T-cell (primary cell): ENCODE data around the gene DSG1. TPM values are rescaled to one million over a fixed set of nuclear protein-coding genes. Genes with fewer than 3 reads are reported as not detected.

ENCODE experiments used
- ATAC-seq, 4 experiments: fragments of 200-7000 bp in 3 of 4; fragments of 150-1000 bp in 1 of 4; cut with Tn5 transposase; replicated peaks in 1 of 4; 1 replicate in 3 of 4; 2 replicates in 1 of 4; pipeline ENCODE4 v1.10.0; 2021; ENCODE audit warnings: moderate library complexity in 3 of 4, mild to moderate bottlenecking in 2 of 4, moderate number of reproducible peaks in 1 of 4
- CTCF ChIA-PET, 2 donors: fragments of 300-600 bp; sonication (Branson Sonifier 250); formaldehyde crosslinking; loops; one replicate each; lab custom pipeline; 2022; ENCODE audit warnings: antibody characterized with exemption in 2 of 2; lab: Charles Lee
- POLR2A ChIA-PET, 2 donors: fragments of 300-600 bp; sonication (Branson Sonifier 250); formaldehyde crosslinking; loops; one replicate each; lab custom pipeline; 2022; ENCODE audit warnings: antibody characterized with exemption in 2 of 2; lab: Charles Lee
- DNase-seq, 35 experiments: peaks; one replicate each; pipeline versions ENCODE4 v3.0.0 to v3.0.0-alpha.2; 2013 to 2023
- H3K27ac ChIP-seq: one replicate; pipeline ENCODE4 v1.5.1; 2013; ENCODE audit warnings: low read length
- H3K27me3 ChIP-seq, 2 experiments: replicated peaks in 1 of 2; 1 replicate in 1 of 2; 2 replicates in 1 of 2; pipeline versions ENCODE4 v1.6.1 to v1.7.0; 2013; ENCODE audit warnings: low read length in 1 of 2, mixed read lengths in 1 of 2; ENCODE audit not compliant: control insufficient read depth in 2 of 2, insufficient read depth in 2 of 2; ENCODE audit errors: extremely low read depth in 1 of 2
- H3K36me3 ChIP-seq, 2 donors: 1 replicate in 1 of 2; 2 replicates in 1 of 2; pipeline versions ENCODE4 v1.6.1 to v1.7.0; 2013; ENCODE audit warnings: low read length in 1 of 2; ENCODE audit not compliant: control insufficient read depth in 2 of 2, insufficient read depth in 1 of 2; ENCODE audit errors: extremely low read depth in 1 of 2
- H3K4me1 ChIP-seq, 2 experiments: 1 replicate in 1 of 2; 2 replicates in 1 of 2; pipeline versions ENCODE4 v1.6.1 to v1.7.0; 2013; ENCODE audit warnings: low read length in 2 of 2, mixed read lengths in 1 of 2; ENCODE audit not compliant: insufficient read depth in 2 of 2, control insufficient read depth in 1 of 2; ENCODE audit errors: extremely low read depth in 1 of 2
- H3K4me3 ChIP-seq, 2 donors: 1 replicate in 1 of 2; 2 replicates in 1 of 2; pipeline versions ENCODE4 v1.5.1 to v1.7.0; 2013; ENCODE audit warnings: mild to moderate bottlenecking in 2 of 2, low read length in 1 of 2, moderate library complexity in 1 of 2; ENCODE audit not compliant: control insufficient read depth in 1 of 2; ENCODE audit errors: extremely low read depth in 1 of 2
- H3K9me3 ChIP-seq: 2 replicates; pipeline ENCODE4 v1.7.0; 2013
- H3K27ac Mint-ChIP-seq, 2 donors: one replicate each; pipeline ENCODE4 v1.8.0; 2020 to 2021; ENCODE audit warnings: mild to moderate bottlenecking in 2 of 2, mixed read lengths in 2 of 2
- H3K27me3 Mint-ChIP-seq, 2 donors: one replicate each; pipeline ENCODE4 v1.8.0; 2021 to 2022; ENCODE audit warnings: mixed read lengths in 2 of 2
- H3K36me3 Mint-ChIP-seq: one replicate; pipeline ENCODE4 v1.8.0; 2021; ENCODE audit warnings: mixed read lengths
- H3K4me1 Mint-ChIP-seq, 3 donors: one replicate each; pipeline ENCODE4 v1.8.0; 2020 to 2022; ENCODE audit warnings: mixed read lengths in 3 of 3, mild to moderate bottlenecking in 1 of 3
- H3K4me3 Mint-ChIP-seq, 3 donors: one replicate each; pipeline ENCODE4 v1.8.0; 2020 to 2022; ENCODE audit warnings: mild to moderate bottlenecking in 3 of 3, mixed read lengths in 3 of 3, moderate library complexity in 3 of 3
- H3K9me3 Mint-ChIP-seq, 3 donors: one replicate each; pipeline ENCODE4 v1.8.0; 2020 to 2022; ENCODE audit warnings: mixed read lengths in 3 of 3
- WGBS: methylation state at CpG from one replicate; pipeline ENCODE4 v1.1.5; 2013; ENCODE audit warnings: missing lambda C conversion rate; ENCODE audit not compliant: insufficient coverage; 5-methylcytosine and 5-hydroxymethylcytosine counted together
- total RNA-seq, 35 experiments: library from RNA in 6 of 35; stranded (reverse) in 6 of 35; fragments of 120-200 nt in 1 of 35; gene quantifications; one replicate each; pipeline versions ENCODE4 v1.2.1 to v1.2.4 and lab custom pipeline; 2013 to 2026

Gene DSG1
- total RNA-seq, 5 donors from 2014 or later (not counting 1 experiment from before 2014, with no cell fraction given): not detected

DNA sequence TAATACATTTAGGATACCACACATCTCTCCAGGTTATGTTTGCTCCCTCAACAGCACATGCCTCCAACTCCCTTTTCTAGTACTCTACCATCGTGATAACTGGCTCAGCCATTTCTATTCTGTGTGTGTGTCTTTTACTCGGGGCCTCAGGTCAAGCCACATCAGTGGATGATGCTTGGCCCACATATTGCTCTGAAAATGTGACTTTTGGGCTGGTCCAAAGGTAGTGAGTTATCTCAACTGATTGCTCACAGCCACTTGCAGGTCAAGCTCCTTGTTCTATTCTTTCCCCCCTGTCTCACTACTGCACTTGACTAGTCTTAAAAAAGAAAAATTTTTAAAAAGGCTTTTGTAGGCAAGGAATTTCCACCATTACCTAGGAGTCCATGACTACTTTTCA is 64.1 kb downstream of the DSG1 start:
- ChIA-PET CTCF (no interaction called here), POLR2A (no interaction called here)
- WGBS: 83% methylated on average over 2 of the region's 2 CpGs
- H3K27me3 Mint-ChIP-seq: no peaks in the 10 kb centered on the region
- Histone ChIP-seq H3K36me3 (no peaks in the 10 kb centered on the region), H3K4me1 (no peaks in the 10 kb centered on the region), H3K4me3 (no peak overlapping the region), H3K27ac (no peak overlapping the region), H3K9me3 (no peaks in the 10 kb centered on the region), H3K27me3 (no peaks in the 10 kb centered on the region)
- no peak overlapping the region for H3K27ac Mint-ChIP-seq
- H3K9me3 Mint-ChIP-seq: peaks cover 1 to 3% (median 3%) of the 10 kb centered on the region in 3 donors
- no peak for ATAC-seq
- DNase-seq: no peak
- no peak overlapping the region for H3K4me3 Mint-ChIP-seq
- H3K36me3 Mint-ChIP-seq: no peaks in the 10 kb centered on the region
- no peaks in the 10 kb centered on the region for H3K4me1 Mint-ChIP-seq

DNA sequence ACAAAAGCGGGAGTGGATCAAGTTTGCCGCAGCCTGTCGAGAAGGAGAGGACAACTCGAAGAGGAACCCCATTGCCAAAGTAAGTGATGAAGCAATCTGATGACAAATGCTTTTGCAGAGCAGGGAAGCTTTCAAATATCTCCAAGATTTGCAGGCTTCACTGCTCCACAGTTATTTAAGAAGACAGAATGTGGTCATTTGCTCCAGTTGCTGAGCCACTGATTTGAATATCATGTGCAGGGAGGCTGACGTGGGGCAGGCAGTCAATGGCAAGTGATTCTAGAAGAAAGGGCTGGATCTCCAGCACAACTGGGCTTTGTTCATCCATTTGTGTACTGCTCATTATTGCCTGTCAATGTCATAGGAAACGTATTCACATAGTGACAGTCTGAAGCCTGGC is 68.8 kb downstream of the DSG1 start:
- Histone ChIP-seq H3K4me3 (no peak overlapping the region), H3K27ac (no peak overlapping the region), H3K27me3 (no peaks in the 10 kb centered on the region), H3K9me3 (no peaks in the 10 kb centered on the region), H3K36me3 (no peaks in the 10 kb centered on the region), H3K4me1 (no peaks in the 10 kb centered on the region)
- ATAC-seq (no peak), DNase-seq (no peak)
- Mint-ChIP-seq H3K27ac (no peak overlapping the region), H3K27me3 (peaks cover 0 to 3% of the 10 kb centered on the region in 2 donors), H3K9me3 (peaks cover 3 to 4% (median 3%) of the 10 kb centered on the region in 3 donors), H3K36me3 (no peaks in the 10 kb centered on the region), H3K4me3 (no peak overlapping the region), H3K4me1 (no peaks in the 10 kb centered on the region)
- 85% methylated on average over 3 of the region's 6 CpGs for WGBS
- ChIA-PET CTCF (no interaction called here), POLR2A (no interaction called here)

DNA sequence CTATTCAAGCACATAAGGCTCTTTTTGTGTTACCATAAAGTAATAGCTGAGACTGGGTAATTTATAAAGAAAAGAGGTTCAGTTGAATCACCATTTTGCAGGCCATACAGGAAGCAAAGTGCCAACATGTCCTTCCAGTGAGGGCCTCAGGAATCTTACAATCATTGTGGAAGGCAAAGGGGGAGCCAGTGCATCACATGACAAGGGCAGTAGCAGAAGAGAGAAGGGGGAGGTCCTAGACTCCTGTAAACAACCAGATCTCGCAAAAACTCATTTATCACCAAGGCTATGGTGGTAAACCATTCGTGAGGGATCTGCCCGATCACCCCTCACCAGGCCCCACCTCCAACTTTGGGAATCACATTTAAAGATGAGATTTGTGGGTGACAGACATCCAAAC is 75.3 kb downstream of the DSG1 start:
- H3K27ac ChIP-seq: no peak overlapping the region
- Mint-ChIP-seq H3K27me3 (peaks cover 0 to 3% of the 10 kb centered on the region in 2 donors), H3K4me3 (no peak overlapping the region), H3K36me3 (no peaks in the 10 kb centered on the region), H3K9me3 (peaks cover 0 to 3% (median 3%) of the 10 kb centered on the region in 3 donors), H3K4me1 (no peaks in the 10 kb centered on the region), H3K27ac (no peak overlapping the region)
- H3K4me3 ChIP-seq: no peak overlapping the region
- no peaks in the 10 kb centered on the region for H3K36me3 ChIP-seq
- no peak for DNase-seq
- ChIA-PET POLR2A (no interaction called here), CTCF (no interaction called here)
- H3K9me3 ChIP-seq: no peaks in the 10 kb centered on the region
- no peaks in the 10 kb centered on the region for H3K27me3 ChIP-seq
- no peaks in the 10 kb centered on the region for H3K4me1 ChIP-seq
- WGBS: no CpG with 5 or more reads among the region's 3 CpGs
- no peak for ATAC-seq

DNA sequence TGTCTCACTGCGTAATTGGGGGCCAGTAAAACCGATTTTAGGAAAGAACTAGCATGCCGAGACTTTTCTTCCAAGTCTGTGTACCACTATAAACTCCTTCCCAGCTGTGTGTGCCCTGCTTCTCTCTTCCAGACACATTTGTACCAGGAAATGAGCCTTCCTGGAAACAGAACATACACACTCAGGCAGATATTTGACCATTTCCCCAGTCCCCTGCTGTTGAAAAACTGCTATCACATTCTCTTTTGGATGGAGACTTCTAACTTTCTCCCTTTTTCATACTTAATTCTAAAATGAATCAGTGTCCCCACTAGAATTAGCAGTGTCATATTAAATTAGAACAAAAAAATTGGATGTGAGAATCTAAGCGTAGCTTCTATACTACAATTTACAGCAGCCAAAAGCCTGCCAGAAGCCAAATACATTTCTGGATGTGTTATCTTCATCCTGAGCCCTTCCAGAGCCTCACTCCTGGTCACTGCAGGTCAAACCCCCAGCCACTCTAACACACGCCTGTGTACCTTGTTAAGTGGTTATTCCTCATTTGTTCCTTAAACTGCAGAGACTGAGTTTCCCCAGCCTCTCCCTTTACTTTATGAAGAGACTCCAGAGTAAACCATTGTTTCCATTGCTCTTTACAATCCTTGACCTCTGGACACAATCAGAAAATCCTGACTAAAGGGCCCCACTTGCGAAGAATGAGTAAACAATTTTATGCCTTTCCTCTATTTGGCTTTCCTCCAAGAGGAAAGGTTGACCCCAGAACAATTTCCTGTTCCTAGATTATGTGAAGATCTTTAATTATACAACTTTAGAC is 79.0 kb downstream of the DSG1 start:
- Mint-ChIP-seq H3K9me3 (no peaks in the 10 kb centered on the region), H3K36me3 (no peaks in the 10 kb centered on the region), H3K27me3 (no peaks in the 10 kb centered on the region), H3K4me1 (no peaks in the 10 kb centered on the region), H3K27ac (no peak overlapping the region), H3K4me3 (no peak overlapping the region)
- CTCF ChIA-PET: no interaction called here
- Histone ChIP-seq H3K27ac (no peak overlapping the region), H3K27me3 (no peaks in the 10 kb centered on the region), H3K9me3 (no peaks in the 10 kb centered on the region), H3K4me1 (no peaks in the 10 kb centered on the region), H3K4me3 (no peak overlapping the region), H3K36me3 (no peaks in the 10 kb centered on the region)
- ATAC-seq (no peak), DNase-seq (no peak)
- WGBS: 85% methylated on average over 4 of the region's 6 CpGs
- POLR2A ChIA-PET: no interaction called here

DNA sequence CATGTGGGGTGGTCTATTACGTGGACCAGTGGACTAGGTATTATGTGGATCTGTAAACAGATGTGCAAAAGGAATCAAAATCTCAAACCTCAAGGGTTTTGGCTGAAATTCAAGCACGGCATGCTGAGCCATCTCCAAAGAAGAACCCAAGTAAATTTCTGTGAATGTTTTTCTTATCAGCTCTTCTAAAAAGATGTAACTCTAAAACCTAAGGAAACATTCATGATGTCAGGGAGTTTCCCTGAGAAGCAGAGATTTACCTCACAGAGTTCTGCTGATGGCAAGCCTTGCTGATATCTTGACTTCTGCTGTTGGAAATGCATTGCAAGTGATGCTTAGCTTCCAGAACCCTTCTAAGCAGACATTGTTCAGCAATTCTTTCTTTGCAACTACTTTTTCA is 80.2 kb downstream of the DSG1 start:
- Mint-ChIP-seq H3K36me3 (no peaks in the 10 kb centered on the region), H3K27ac (no peak overlapping the region), H3K27me3 (no peaks in the 10 kb centered on the region), H3K9me3 (no peaks in the 10 kb centered on the region), H3K4me3 (no peak overlapping the region), H3K4me1 (no peaks in the 10 kb centered on the region)
- no peaks in the 10 kb centered on the region for H3K4me1 ChIP-seq
- DNase-seq (no peak), ATAC-seq (no peak)
- no peaks in the 10 kb centered on the region for H3K9me3 ChIP-seq
- H3K36me3 ChIP-seq: no peaks in the 10 kb centered on the region
- CTCF ChIA-PET: no interaction called here
- H3K27me3 ChIP-seq: no peaks in the 10 kb centered on the region
- H3K4me3 ChIP-seq: no peak overlapping the region
- POLR2A ChIA-PET: no interaction called here
- H3K27ac ChIP-seq: no peak overlapping the region
- no CpG with 5 or more reads among the region's 2 CpGs for WGBS

DNA sequence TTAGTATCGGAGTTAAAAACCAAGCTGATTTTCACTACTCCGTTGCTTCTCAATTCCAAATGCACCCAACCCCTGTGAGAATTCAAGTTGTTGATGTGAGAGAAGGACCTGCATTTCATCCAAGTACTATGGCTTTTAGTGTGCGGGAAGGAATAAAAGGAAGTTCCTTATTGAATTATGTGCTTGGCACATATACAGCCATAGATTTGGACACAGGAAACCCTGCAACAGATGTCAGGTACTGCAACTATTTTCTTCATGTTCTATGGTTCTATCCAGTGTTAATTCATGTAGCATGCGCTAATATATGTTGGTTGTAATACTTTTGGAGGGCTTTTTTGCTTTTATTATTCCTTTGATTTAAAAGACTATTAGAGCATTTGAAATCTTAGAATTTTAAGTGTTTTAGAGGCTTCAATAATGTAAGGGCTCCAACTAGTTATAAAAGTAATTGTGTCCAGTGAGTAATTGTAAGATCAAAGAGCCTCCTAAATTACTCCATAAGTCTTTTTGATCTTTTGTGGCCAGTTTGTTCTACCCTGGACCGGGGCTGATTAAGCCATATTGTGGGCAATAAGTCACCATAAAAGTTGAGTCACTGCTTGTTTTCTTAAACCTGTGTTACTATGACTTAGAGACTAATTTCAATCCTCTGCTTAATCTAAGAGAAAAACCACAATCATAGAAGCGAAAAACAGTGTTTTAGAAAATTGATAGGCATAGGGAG is 81.5 kb downstream of the DSG1 start:
- H3K27me3 Mint-ChIP-seq: no peaks in the 10 kb centered on the region
- no peak overlapping the region for H3K4me3 Mint-ChIP-seq
- ChIA-PET CTCF (no interaction called here), POLR2A (no interaction called here)
- H3K27ac Mint-ChIP-seq: no peak overlapping the region
- DNase-seq (no peak), ATAC-seq (no peak)
- H3K4me1 Mint-ChIP-seq: no peaks in the 10 kb centered on the region
- no peaks in the 10 kb centered on the region for H3K36me3 ChIP-seq
- no peaks in the 10 kb centered on the region for H3K27me3 ChIP-seq
- no CpG with 5 or more reads among the region's 6 CpGs for WGBS
- no peak overlapping the region for H3K27ac ChIP-seq
- H3K4me1 ChIP-seq: no peaks in the 10 kb centered on the region
- no peaks in the 10 kb centered on the region for H3K36me3 Mint-ChIP-seq
- no peak overlapping the region for H3K4me3 ChIP-seq
- H3K9me3 Mint-ChIP-seq: no peaks in the 10 kb centered on the region
- no peaks in the 10 kb centered on the region for H3K9me3 ChIP-seq
